NCI-H524 (cell line): ENCODE results near the gene GRM3.

Source experiments
- DNase-seq, 2 experiments: peaks; one replicate each; lab custom pipeline; 2025; lab: John Stamatoyannopoulos, UW

The GRM3 gene

GRCh38 chr7:86706406-86706805 lies 62.7 kb downstream of the GRM3 start:
- DNase-seq, result no peak

DNA sequence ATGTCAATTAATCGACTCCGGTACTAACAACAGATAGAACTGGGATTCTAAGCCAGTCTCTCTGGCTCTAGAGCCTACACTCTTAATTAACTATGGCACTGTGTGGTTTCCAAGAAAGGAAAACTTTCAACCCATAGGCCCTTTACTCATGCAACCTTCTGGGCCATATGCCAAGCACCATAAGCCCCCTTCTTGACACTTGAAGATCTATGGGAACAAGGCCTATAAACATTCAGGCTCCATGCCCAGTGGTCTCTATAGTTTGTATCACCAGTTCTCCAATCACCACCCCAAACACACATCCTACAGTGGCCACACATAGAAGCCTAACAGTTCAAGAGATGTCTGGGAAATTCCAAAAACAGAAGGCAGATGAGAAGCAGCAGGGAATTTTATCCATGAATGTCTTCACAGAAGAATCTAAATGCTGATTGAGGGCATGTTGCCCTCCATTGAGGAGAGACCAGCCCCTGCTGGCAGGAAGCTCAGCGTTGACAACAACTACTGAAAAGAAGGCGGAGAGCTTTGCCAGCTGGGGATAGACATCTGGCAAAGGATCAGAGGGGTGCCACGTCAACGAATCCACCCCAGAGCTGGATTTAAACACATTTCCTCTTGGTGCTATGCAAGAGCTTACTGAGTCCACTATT lies 64.4 kb downstream of the GRM3 start:
- peak in 1 of 2 experiments; percentile 67 for DNase-seq

GRCh38 chr7:86720306-86720705 lies 76.6 kb downstream of the GRM3 start:
- DNase-seq, result no peak

- peak in 1 of 2 experiments; percentile 19 for DNase-seq
Measured at GRCh38 chr7:86733783-86734182, 90.1 kb downstream of the GRM3 start.

DNA sequence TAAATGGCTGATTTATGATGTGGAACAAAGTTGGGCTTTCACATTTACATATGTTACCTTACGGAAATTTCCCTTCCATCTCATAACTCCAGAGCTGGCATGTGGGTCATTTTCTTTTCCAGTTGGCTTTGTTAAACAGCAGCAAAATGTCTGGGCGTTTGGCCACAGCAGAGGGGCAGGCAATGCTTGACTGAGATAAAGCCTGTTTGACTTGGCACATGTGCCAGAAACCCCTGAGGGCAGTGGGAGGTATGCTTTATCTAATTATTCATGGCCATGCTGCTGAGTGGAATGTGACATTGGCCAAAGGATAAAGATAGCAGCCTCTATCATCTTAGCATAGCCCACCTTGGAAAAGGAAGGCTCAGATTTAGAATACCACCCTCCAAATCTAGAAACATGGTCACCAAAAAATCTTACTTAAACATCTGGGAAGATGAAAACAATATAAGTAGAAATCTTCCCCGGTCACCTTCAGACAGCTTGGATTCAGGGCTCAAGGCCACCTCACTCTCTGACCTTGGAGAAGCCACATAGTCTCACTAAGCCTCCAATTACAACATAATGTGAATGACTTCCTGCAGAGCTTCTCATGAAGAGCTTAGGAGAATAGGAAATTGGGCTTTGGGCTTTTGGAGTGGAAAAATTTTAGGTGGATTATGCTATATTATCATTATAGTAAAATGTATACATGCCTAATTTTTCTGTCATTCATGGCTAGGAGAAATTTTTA lies 101.5 kb downstream of the GRM3 start:
- no peak for DNase-seq

DNA sequence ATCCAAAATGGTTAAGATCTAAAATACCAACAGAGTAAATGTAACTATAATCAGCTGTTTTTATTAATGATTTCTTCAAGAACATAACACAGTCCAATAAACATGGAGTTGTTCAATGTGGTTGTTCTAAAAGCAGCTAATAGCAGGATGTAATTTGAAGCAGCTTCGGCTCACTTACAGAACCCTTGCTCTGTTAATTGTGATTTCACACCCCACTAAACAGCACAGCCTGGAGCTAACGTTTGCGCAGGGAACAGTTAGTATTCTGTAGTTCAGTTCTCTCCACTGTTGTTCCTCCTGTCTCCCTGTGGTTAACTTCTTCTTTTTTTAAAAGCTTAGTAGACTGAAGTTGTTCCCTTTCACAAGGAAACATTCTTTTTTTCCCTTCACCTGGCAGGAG lies 104.0 kb downstream of the GRM3 start:
- DNase-seq, result no peak

DNA sequence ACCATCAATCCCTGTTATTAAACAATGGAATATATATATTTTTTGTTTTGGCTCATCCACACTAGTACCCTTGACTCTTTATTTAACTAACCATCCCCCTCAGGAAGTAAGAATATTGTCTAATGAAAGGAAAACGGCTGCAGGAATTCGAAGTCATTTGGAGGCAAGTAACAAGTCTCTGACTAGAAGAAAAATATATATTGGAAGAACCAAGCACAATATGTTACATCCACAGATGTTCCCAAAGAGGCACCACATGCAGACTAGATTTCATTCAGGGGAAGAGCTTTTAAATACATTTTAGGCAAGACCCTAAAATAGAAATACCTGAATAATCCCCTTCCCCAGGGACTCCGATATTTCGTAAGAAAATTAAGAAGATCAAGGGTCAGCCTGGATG lies 104.5 kb downstream of the GRM3 start:
- DNase-seq, result no peak

GRCh38 chr7:86748843-86749719 lies 105.4 kb downstream of the GRM3 start:
- DNase-seq, result no peak

- no peak for DNase-seq
Measured at GRCh38 chr7:86749741-86750665, 106.3 kb downstream of the GRM3 start.

DNA sequence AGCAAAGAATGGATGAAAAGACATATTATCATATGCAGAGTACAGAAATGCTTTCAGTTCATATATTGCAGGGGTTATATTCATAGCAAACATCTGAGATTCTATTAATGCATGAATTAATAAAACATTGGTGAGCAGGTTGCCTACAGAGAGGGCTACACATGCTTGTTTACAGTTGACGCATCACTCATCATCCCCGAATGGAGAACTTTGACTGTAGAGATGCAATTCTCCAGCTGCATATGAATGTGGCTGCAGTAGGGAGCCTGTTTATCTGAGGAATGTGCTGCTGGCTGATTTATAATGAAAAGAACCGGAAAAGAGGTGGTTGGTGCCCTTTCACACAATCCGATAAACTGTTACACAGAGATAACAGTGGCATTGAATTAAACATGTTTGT lies 116.5 kb downstream of the GRM3 start:
- DNase-seq, result no peak

DNA sequence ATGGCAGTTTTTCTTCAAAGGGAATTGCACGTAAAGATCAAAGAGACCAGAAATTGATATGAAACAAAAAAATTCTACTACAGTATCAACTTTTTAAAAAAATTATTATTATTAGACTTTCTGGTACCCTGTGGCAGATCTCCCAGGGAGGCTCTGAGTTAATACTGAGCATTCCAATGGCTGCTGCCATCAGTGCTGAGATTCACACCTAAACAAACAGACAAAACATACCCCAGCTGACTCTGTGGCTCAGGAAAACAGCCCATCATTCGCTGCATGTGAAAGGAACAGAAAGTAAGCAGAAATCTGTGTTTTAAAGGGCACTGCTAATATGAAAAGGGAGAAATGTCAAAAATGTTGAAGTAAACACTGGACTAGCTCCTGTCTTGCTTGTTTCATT lies 118.4 kb downstream of the GRM3 start:
- no peak for DNase-seq

- no peak for DNase-seq
Measured at GRCh38 chr7:86765931-86766330, 122.2 kb downstream of the GRM3 start.

DNA sequence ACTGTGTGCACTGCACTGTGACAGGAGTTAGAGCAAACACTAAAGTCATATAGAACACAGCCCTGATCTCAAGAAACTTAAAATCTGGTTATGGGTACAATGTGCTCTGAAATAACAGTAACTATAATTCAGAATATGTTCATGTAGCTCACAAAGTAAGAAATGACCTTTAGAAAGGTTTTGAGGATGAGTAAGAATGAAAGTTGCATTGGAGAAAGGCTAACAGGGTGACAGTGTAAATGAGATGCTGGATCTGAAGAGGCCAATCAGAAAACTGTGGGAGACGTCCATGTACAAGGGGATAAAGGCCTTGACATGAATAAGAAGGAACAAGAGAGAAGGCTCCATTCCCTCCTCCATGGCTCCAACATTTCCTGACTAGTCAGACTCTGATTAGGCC lies 124.7 kb downstream of the GRM3 start:
- no peak for DNase-seq

GRCh38 chr7:86768967-86769760 lies 125.5 kb downstream of the GRM3 start:
- no peak for DNase-seq

GRCh38 chr7:86773309-86773708 lies 129.6 kb downstream of the GRM3 start:
- DNase-seq, result no peak

DNA sequence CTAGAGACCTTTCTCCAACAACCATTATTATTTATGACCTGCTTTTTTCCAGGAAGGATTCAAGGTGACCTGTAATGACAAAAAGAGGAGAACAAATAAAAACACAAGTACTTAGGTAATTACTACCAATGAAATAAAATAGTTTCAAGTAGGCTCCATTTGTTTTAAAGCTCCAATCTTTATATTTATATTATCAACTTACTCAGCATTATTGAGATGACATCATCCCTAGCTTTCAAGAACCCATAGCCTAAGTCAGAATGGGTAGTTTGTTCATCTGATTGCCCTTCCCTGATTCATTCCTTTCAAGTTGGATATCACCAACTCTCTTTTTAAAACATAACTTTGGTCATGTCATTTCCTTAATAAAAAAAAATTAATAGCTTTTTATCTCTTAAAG lies 131.5 kb downstream of the GRM3 start:
- DNase-seq, result no peak

DNA sequence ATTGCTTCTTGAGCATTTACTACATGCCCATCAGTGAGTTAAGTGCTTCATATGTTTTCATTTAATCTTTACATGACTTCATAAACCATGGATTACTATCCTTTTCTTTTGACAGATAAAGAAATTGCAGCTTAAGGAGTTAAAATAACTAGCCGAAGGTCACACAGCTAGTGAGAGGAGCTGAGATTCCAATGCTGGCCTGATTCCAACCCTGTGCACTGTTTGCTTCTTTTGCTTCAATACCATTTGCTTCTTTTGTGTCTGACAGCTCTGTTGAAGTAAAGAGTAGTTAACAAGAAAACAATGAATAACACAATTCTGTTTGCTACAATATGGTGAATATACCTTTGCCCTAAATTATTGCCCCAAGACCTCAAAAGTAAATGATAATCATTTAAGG lies 132.4 kb downstream of the GRM3 start:
- DNase-seq, result no peak

DNA sequence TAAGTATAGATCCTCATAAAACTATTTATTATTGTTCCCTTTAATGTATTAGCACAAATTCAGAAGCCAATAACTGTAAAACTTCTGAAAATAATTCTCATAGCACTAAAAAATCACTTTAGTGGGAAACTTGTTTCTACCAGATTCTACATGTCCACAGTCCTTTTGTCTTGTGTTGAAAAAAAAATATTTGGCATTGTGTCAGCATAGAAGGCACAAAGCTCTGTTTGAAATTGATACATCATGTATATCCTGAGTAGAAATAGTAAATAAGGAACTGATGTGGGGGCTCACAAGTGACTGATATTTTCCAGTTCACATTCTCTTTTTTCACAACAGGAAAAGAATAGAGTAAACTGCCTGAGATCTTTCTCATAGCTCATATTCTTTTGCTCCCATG lies 134.6 kb downstream of the GRM3 start:
- DNase-seq, result no peak

- DNase-seq, result no peak
Measured at GRCh38 chr7:86784765-86785164, 141.1 kb downstream of the GRM3 start.

GRCh38 chr7:86785641-86786040 lies 141.9 kb downstream of the GRM3 start:
- no peak for DNase-seq

- no peak for DNase-seq
Measured at GRCh38 chr7:86786376-86786775, 142.7 kb downstream of the GRM3 start.
